ENCODE measurements around the gene TAOK3. TPM values are rescaled to one million over a fixed set of nuclear protein-coding genes. Genes with fewer than 3 reads are reported as not detected.

The TAOK3 gene
- total and polyA plus RNA-seq, 2 donors (not counting 1 experiment from before 2014, with no cell fraction given): 30.0 to 80.4 TPM

GRCh38 chr12:118185602-118186397 is 186.9 kb downstream of the TAOK3 start:
- Mint-ChIP-seq H3K27me3 (no peaks in the 10 kb centered on the region), H3K4me1 (peaks cover 13% of the 10 kb centered on the region), H3K4me3 (no peak overlapping the region), H3K9me3 (ENCODE audit: insufficient read depth) (no peaks in the 10 kb centered on the region), H3K27ac (peak overlapping the region; percentile 68)
- ChIA-PET POLR2A (interaction anchor here (0.7 kb wide), 2 partner anchors 52 to 175 kb away, joined by 3 read pairs; no protein-coding TSS in a partner anchor), CTCF (interaction anchor here (0.6 to 8.2 kb wide), 4 partner anchors 11 to 190 kb away, joined by 3 to 221 read pairs (median 8); partner anchors contain the start of genes SUDS3 and TAOK3)
- H3K4me3 ChIP-seq (ENCODE audit: control extremely low read depth in 1 of 5, extremely low read depth in 1 of 5, insufficient read depth in 1 of 5, low read depth in 2 of 5, low read length in 4 of 5): no peak overlapping the region
- H2AFZ ChIP-seq (ENCODE audit: insufficient read depth, low read depth, low read length, poor library complexity, severe bottlenecking): no peak overlapping the region
- no peak overlapping the region for H3K9ac ChIP-seq (ENCODE audit: low read length)
- H3K79me2 ChIP-seq (ENCODE audit: control insufficient read depth, insufficient read depth, low read length): peaks cover 12% of the 10 kb centered on the region
- TF ChIP-seq EZH2 (IDR thresholded peaks at IDR 0.05; ENCODE audit: borderline replicate concordance, insufficient read depth, low read depth, low read length, poor library complexity, severe bottlenecking): no peak
- no peak for TF ChIP-seq CTCF (IDR thresholded peaks at IDR 0.05)
- H3K9me3 ChIP-seq (ENCODE audit: control extremely low read depth in 1 of 3, control insufficient read depth in 2 of 3, insufficient read depth in 1 of 3, low read length in 2 of 3): no peaks in the 10 kb centered on the region
- H3K4me2 ChIP-seq (replicated peaks; ENCODE audit: low read depth, low read length, poor library complexity, severe bottlenecking): no peak overlapping the region
- H4K20me1 ChIP-seq (ENCODE audit: control insufficient read depth, insufficient read depth, low read length, poor library complexity, severe bottlenecking): peaks cover 10% of the 10 kb centered on the region
- H3K4me1 ChIP-seq (ENCODE audit: control insufficient read depth in 2 of 2, insufficient read depth in 2 of 2, low read length in 2 of 2): peaks cover 3 to 5% of the 10 kb centered on the region in 2 donors
- DNase-seq: no peak
- H3K27me3 ChIP-seq (replicated peaks in 1 of 4; ENCODE audit: control extremely low read depth in 1 of 4, control insufficient read depth in 3 of 4, insufficient read depth in 4 of 4, low read length in 3 of 4): no peaks in the 10 kb centered on the region
- intact Hi-C loops (cut with micrococcal nuclease): loop anchor here (10.0 kb wide), 1 partner anchor 49 kb away; no protein-coding TSS in a partner anchor
- no CpG with 5 or more reads among the region's 5 CpGs for WGBS (ENCODE audit: insufficient coverage)
- no peak for ATAC-seq (ENCODE audit: low read depth)
- H3K27ac ChIP-seq (ENCODE audit: low read length in 2 of 2): peak overlapping the region in 1 of 2 donors; percentile 51
- peaks cover 13 to 39% of the 10 kb centered on the region in 2 experiments for H3K36me3 ChIP-seq (replicated peaks in 1 of 2; ENCODE audit: control extremely low read depth in 1 of 2, control insufficient read depth in 1 of 2, extremely low read depth in 1 of 2, insufficient read depth in 2 of 2, low read length in 1 of 2)

GRCh38 chr12:118183711-118184110 is 189.0 kb downstream of the TAOK3 start:
- H3K4me1 ChIP-seq (ENCODE audit: control insufficient read depth in 2 of 2, insufficient read depth in 2 of 2, low read length in 2 of 2): peaks cover 3 to 5% of the 10 kb centered on the region in 2 donors
- no peak overlapping the region for H3K4me3 Mint-ChIP-seq
- H3K27me3 Mint-ChIP-seq: no peaks in the 10 kb centered on the region
- H3K27ac ChIP-seq (ENCODE audit: low read length in 2 of 2): peak overlapping the region in 1 of 2 donors; percentile 40
- no peak overlapping the region for H2AFZ ChIP-seq (ENCODE audit: insufficient read depth, low read depth, low read length, poor library complexity, severe bottlenecking)
- TF ChIP-seq EZH2 (IDR thresholded peaks at IDR 0.05; ENCODE audit: borderline replicate concordance, insufficient read depth, low read depth, low read length, poor library complexity, severe bottlenecking): no peak
- TF ChIP-seq CTCF (IDR thresholded peaks at IDR 0.05): no peak
- H3K9me3 ChIP-seq (ENCODE audit: control extremely low read depth in 1 of 3, control insufficient read depth in 2 of 3, insufficient read depth in 1 of 3, low read length in 2 of 3): no peaks in the 10 kb centered on the region
- DNase-seq (no peak), ATAC-seq (ENCODE audit: low read depth) (no peak)
- H4K20me1 ChIP-seq (ENCODE audit: control insufficient read depth, insufficient read depth, low read length, poor library complexity, severe bottlenecking): peaks cover 10% of the 10 kb centered on the region
- peaks cover 12% of the 10 kb centered on the region for H3K79me2 ChIP-seq (ENCODE audit: control insufficient read depth, insufficient read depth, low read length)
- H3K4me2 ChIP-seq (replicated peaks; ENCODE audit: low read depth, low read length, poor library complexity, severe bottlenecking): no peak overlapping the region
- intact Hi-C loops (cut with micrococcal nuclease): loop anchor here (10.0 kb wide), 1 partner anchor 51 kb away; no protein-coding TSS in a partner anchor
- no peaks in the 10 kb centered on the region for H3K9me3 Mint-ChIP-seq (ENCODE audit: insufficient read depth)
- POLR2A ChIA-PET: no interaction called here
- peaks cover 6 to 33% of the 10 kb centered on the region in 2 experiments for H3K36me3 ChIP-seq (replicated peaks in 1 of 2; ENCODE audit: control extremely low read depth in 1 of 2, control insufficient read depth in 1 of 2, extremely low read depth in 1 of 2, insufficient read depth in 2 of 2, low read length in 1 of 2)
- H3K27me3 ChIP-seq (replicated peaks in 1 of 4; ENCODE audit: control extremely low read depth in 1 of 4, control insufficient read depth in 3 of 4, insufficient read depth in 4 of 4, low read length in 3 of 4): no peaks in the 10 kb centered on the region
- H3K4me1 Mint-ChIP-seq: peaks cover 13% of the 10 kb centered on the region
- no peak overlapping the region for H3K9ac ChIP-seq (ENCODE audit: low read length)
- H3K27ac Mint-ChIP-seq: no peak overlapping the region
- no peak overlapping the region for H3K4me3 ChIP-seq (ENCODE audit: control extremely low read depth in 1 of 5, extremely low read depth in 1 of 5, insufficient read depth in 1 of 5, low read depth in 2 of 5, low read length in 4 of 5)
- CTCF ChIA-PET: interaction anchor here (0.6 to 8.2 kb wide), 12 partner anchors 9 to 223 kb away, joined by 3 to 221 read pairs (median 4); partner anchors contain the start of genes SUDS3 and TAOK3

All from B cell (primary cell).